ENCODE data around the gene GRK5. TPM values are rescaled to one million over a fixed set of nuclear protein-coding genes. Genes with fewer than 3 reads are reported as not detected.
A peak's percentile ranks its signal among the peaks of the same experiment; 100 is the strongest.

GRK5 gene
- total RNA-seq, 1 donor from 2014 or later: 25.3 TPM

DNA sequence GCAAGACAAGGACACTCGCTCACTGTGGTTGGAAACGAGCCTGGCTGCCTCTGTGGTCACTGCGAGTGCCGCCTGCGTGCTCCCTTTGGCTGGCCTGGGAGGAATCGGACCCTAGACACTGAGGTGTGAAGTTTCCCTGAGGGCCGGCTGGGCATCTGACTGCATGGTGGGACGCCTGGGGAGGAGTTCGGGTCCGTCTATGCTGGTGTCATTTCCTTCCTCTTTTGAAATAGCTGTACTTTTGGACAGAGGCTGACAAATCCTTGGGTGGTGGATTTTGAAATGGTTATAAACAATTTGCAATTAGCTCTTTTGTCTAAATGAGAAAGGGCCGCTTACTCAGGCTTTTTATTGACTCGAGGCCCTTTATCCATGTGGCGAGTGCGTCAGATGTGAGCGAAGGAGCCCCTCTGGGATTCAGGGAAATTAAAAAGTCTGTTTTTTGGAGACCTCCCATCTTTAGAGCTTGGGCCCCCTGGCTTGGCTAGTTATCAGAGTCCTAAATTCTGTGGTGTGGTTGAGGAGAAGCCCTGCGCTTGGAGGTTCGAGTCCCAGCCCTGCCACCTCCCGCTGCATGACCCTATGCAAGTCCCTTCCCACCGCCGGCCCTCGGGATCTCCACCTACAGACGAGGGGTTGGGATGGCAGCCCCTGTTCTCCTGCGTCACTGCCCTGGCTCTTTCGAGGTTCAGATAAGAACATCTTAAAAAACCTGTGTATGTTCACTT lies 188.1 kb downstream of the GRK5 start:
- Mint-ChIP-seq H3K9me3 (peaks cover 8% of the 10 kb centered on the region), H3K27ac (peak overlapping the region; percentile 34), H3K36me3 (ENCODE audit: low read depth) (peaks cover 25% of the 10 kb centered on the region), H3K4me3 (no peak overlapping the region), H3K4me1 (ENCODE audit: low read depth) (peaks cover 42% of the 10 kb centered on the region), H3K27me3 (ENCODE audit: insufficient read depth) (no peaks in the 10 kb centered on the region)
- intact Hi-C loops (cut with micrococcal nuclease): no loop called here
- no peak for DNase-seq (ENCODE audit: low spot score)

DNA sequence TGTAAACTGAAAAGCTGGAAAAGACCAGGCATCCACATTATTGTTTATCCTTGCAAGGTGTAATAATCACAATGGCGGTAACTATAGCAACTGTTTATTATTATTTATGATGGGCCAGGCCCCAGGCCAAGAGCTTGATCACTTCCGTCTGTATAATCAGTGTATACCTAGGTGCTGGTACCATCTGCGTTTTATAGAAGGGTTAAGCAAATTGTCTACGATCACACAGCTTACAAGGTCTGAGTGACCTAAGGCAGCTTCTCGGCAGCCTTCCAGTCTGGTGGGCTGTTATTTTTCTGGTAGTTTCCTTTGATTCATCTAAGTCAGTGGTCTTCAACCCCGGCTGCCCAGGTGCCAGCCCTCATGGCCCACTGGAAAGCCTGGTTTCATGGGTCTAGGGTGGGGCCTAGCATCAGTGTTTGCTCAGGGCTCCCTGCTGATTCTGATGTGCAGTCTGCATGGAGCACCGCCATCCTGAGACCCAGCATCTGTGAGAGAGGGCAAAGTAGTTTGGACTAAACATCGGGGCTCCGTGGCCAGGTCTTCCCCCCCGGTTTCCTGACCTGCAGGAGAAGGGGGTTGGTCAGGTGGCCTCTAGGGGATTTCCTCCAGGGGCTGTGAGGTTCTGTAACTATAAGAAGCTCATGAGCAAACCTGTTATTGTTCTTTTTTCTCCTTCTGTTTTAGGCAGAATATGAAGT lies 188.8 kb downstream of the GRK5 start:
- no peak for DNase-seq (ENCODE audit: low spot score)
- H3K27me3 Mint-ChIP-seq (ENCODE audit: insufficient read depth): no peaks in the 10 kb centered on the region

DNA sequence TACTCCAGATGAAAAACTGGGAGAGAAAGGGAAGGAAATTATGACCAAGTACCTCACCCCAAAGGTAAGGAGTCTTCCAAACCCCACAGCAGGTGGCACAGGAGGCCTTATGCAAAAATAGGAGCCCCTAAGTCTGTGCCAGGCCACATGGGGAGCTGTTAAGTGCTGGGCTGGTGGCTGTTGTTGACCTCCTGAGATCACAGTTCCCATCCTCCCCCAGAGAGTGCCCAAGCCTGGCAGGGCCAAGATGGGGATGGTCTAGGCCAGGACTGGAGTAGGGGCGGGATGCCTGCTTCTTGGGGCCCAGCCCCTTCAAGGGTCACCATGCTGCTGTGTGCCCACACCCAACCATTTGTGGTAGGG lies 189.3 kb downstream of the GRK5 start:
- intact Hi-C loops (cut with micrococcal nuclease): no loop called here
- Mint-ChIP-seq H3K27ac (no peak overlapping the region), H3K4me1 (ENCODE audit: low read depth) (peaks cover 42% of the 10 kb centered on the region), H3K27me3 (ENCODE audit: insufficient read depth) (no peaks in the 10 kb centered on the region), H3K9me3 (peaks cover 8% of the 10 kb centered on the region), H3K36me3 (ENCODE audit: low read depth) (peaks cover 25% of the 10 kb centered on the region), H3K4me3 (no peak overlapping the region)
- no peak for DNase-seq (ENCODE audit: low spot score)

More for the DNA sequence above, 188.8 kb downstream of the GRK5 start:
- H3K27ac Mint-ChIP-seq: peak overlapping the region; percentile 34
- H3K4me1 Mint-ChIP-seq (ENCODE audit: low read depth): peaks cover 42% of the 10 kb centered on the region
- peaks cover 8% of the 10 kb centered on the region for H3K9me3 Mint-ChIP-seq
- peaks cover 25% of the 10 kb centered on the region for H3K36me3 Mint-ChIP-seq (ENCODE audit: low read depth)
- intact Hi-C loops (cut with micrococcal nuclease): no loop called here
- no peak overlapping the region for H3K4me3 Mint-ChIP-seq

DNA sequence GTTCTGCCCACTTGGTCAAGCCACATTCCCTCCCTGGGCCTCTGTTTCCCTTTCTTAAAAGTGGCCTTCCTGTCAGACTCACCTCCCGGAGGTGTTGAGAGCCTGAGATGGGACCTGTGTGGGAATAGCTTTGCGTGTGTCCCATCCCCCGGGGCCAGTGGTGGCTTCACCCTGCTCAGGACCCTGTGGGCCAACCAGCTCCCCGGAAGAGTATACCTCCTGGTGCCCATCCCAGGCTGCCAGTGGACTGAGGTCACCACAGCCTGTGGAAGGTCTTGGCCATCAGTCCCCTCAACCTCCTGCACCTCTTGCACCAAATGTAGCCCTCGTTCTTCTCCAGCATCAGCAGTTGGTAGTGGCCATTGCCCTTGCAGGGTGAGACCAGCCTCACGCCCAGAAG lies 190.0 kb downstream of the GRK5 start:
- Mint-ChIP-seq H3K27me3 (ENCODE audit: insufficient read depth) (no peaks in the 10 kb centered on the region), H3K36me3 (ENCODE audit: low read depth) (peaks cover 25% of the 10 kb centered on the region), H3K4me3 (no peak overlapping the region), H3K9me3 (peaks cover 8% of the 10 kb centered on the region), H3K4me1 (ENCODE audit: low read depth) (peaks cover 42% of the 10 kb centered on the region), H3K27ac (peak overlapping the region; percentile 10)
- intact Hi-C loops (cut with micrococcal nuclease): no loop called here
- no peak for DNase-seq (ENCODE audit: low spot score)

DNA sequence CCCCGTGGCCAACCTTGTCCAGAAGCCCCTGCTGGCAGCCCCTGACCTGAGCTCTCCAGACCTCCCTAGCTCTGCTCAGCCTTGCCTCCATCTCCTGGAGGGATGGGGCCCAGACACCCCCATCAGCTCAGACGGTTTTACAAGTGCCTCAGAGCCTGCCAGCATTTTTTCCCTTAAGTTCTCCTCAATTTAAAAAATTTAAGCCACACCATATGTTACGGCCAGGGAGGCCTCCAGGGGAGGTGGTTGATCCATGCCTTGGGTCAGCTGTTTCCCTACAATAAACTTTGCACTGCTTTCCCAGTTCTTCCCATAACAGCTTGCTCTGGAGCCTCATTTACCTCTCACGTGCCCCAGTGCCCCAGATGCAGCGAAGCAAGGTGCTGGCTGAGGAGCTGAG lies 191.6 kb downstream of the GRK5 start:
- peaks cover 3% of the 10 kb centered on the region for H3K9me3 Mint-ChIP-seq
- no peak overlapping the region for H3K27ac Mint-ChIP-seq
- intact Hi-C loops (cut with micrococcal nuclease): no loop called here
- no peak for DNase-seq (ENCODE audit: low spot score)
- peaks cover 20% of the 10 kb centered on the region for H3K36me3 Mint-ChIP-seq (ENCODE audit: low read depth)
- H3K4me3 Mint-ChIP-seq: no peak overlapping the region
- H3K4me1 Mint-ChIP-seq (ENCODE audit: low read depth): peaks cover 36% of the 10 kb centered on the region
- no peaks in the 10 kb centered on the region for H3K27me3 Mint-ChIP-seq (ENCODE audit: insufficient read depth)

DNA sequence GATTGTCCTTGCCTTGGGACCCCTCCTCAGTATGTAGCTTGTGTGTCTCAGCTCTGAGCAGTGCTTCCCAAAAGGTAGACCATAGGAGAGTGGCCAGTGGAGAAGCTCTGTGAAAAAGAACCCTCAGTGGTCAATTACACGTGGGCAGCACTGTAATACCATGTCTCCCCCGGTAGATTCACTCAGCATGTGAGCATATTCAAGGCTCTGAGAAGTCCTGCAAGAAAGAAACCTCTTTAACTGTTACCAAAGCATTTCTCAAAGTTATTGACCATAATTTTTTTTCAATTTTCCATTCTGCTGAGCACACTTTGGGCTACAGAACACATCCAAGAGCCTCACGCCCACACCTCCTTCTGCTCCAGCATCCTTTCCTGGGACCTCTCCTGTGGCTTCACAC lies 192.1 kb downstream of the GRK5 start:
- Mint-ChIP-seq H3K36me3 (ENCODE audit: low read depth) (peaks cover 17% of the 10 kb centered on the region), H3K27ac (peak overlapping the region; percentile 55), H3K4me3 (no peak overlapping the region), H3K4me1 (ENCODE audit: low read depth) (peaks cover 32% of the 10 kb centered on the region), H3K27me3 (ENCODE audit: insufficient read depth) (no peaks in the 10 kb centered on the region), H3K9me3 (no peaks in the 10 kb centered on the region)
- intact Hi-C loops (cut with micrococcal nuclease): no loop called here
- no peak for DNase-seq (ENCODE audit: low spot score)

DNA sequence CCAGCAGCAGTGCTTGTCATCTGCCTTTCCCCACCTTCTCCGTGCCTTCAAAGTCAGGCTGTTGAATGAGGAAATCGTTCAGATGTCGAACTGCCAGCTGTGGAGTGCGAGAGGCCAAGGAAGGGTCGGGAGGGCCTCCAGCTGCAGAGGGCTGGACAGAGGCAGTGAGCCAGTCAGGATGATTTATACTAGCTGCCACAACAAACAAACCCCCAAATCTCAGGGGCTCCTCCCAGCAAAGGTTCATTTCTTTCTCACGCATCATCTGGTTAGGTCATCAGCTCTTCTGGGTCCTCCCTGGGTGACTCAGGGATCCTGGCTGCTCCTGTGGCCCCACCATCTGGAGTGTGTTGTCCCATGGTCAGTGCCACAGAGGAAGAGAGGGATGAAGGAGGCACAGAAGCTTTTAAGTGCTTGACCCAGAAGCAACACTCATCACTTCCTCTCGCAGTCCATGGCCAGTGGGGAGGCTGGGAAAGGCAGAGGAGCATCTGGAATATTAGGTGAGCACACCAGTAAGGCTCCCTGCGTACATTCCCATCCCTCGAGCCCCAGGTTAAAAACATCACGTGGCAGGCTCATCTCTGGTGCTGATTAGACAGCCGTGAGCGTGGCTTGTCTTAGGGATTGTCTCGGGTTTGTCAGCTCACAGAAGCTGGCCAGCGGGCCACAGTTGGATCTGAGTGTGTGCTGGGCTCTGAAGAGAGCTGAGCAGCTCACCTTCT lies 194.5 kb downstream of the GRK5 start:
- no peak for DNase-seq (ENCODE audit: low spot score)
- Mint-ChIP-seq H3K27ac (no peak overlapping the region), H3K9me3 (no peaks in the 10 kb centered on the region), H3K27me3 (ENCODE audit: insufficient read depth) (no peaks in the 10 kb centered on the region), H3K4me3 (no peak overlapping the region), H3K4me1 (ENCODE audit: low read depth) (peaks cover 11% of the 10 kb centered on the region), H3K36me3 (ENCODE audit: low read depth) (peaks cover 14% of the 10 kb centered on the region)
- intact Hi-C loops (cut with micrococcal nuclease): no loop called here

DNA sequence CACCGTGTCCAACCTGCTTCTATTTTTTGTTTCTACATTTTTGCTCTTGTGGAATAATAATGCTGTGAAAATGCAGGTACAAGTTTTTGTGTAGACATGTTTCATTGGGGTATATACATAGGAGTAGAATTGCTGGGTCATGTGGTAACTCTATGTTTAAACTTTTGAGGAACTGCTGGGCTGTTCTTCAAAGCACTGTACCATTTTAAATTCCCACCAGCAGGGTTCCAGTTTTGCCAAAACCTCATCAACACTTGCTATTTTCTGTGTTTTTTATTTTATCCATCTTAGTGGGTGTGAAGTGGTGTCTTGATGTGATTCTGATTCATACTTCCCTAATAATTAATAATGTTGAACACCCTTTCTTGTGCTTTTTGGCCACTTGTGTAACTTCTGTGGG lies 196.6 kb downstream of the GRK5 start:
- Mint-ChIP-seq H3K36me3 (ENCODE audit: low read depth) (peaks cover 11% of the 10 kb centered on the region), H3K4me3 (no peak overlapping the region), H3K27me3 (ENCODE audit: insufficient read depth) (no peaks in the 10 kb centered on the region), H3K27ac (no peak overlapping the region), H3K4me1 (ENCODE audit: low read depth) (peaks cover 9% of the 10 kb centered on the region), H3K9me3 (no peaks in the 10 kb centered on the region)
- intact Hi-C loops (cut with micrococcal nuclease): no loop called here
- no peak for DNase-seq (ENCODE audit: low spot score)

DNA sequence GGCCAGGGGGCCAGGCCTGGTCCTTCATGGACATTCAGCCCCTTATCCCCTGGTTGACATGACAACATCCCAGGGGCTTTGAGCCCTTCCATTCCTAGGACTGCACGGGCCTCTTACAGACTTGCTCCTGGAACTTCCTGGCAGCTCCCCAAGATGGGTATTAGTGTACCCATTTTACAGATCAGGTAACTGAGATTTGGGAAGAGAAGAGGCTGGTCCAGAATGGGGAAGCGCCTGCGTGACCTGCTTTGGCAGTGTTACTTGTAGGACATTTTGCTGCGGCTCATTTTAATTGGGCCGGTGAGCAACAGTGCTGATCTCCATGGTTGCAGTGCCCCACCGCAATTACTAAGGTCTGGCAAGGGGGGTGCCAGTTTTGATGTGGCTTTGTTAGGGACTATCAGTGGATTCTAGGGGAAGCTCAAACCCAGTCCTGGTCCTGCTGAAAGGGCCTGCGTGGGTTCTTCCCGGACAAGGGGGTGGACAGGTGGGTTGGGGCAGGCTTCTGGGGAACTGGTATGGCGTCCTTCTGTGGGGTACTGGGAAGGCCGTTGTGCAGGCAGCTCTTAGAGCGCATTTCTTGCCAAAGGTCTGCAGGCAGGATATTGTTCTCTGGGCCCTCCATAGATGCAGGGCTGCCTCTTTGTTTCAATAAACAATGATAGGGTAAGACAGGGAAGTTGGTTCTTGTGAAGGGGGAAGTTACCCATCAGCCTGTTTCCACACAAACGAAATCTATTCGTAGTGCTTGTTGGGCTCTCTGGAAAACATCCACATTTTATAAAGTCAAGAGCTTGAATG lies 197.5 kb downstream of the GRK5 start:
- H3K27ac Mint-ChIP-seq: peak overlapping the region; percentile 12
- no peaks in the 10 kb centered on the region for H3K27me3 Mint-ChIP-seq (ENCODE audit: insufficient read depth)
- intact Hi-C loops (cut with micrococcal nuclease): no loop called here
- no peak overlapping the region for H3K4me3 Mint-ChIP-seq
- no peak for DNase-seq (ENCODE audit: low spot score)
- H3K9me3 Mint-ChIP-seq: no peaks in the 10 kb centered on the region
- H3K4me1 Mint-ChIP-seq (ENCODE audit: low read depth): peaks cover 5% of the 10 kb centered on the region
- H3K36me3 Mint-ChIP-seq (ENCODE audit: low read depth): peaks cover 5% of the 10 kb centered on the region

DNA sequence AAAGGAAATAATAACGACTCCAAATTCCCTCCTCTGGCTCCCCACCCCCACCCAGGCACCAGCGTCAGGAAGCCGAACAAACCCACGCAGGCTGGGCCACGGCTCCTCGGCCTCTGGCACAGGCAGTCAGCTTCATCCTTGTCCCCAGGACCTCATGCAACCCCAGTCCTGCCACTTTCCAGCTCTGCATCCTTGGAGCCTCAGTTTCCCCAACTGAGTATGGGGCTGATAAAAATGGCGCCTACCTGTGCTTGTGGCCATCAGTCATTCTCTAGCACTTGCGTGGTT lies 198.1 kb downstream of the GRK5 start:
- intact Hi-C loops (cut with micrococcal nuclease): no loop called here
- no peak overlapping the region for H3K4me3 Mint-ChIP-seq
- no peaks in the 10 kb centered on the region for H3K36me3 Mint-ChIP-seq (ENCODE audit: low read depth)

DNA sequence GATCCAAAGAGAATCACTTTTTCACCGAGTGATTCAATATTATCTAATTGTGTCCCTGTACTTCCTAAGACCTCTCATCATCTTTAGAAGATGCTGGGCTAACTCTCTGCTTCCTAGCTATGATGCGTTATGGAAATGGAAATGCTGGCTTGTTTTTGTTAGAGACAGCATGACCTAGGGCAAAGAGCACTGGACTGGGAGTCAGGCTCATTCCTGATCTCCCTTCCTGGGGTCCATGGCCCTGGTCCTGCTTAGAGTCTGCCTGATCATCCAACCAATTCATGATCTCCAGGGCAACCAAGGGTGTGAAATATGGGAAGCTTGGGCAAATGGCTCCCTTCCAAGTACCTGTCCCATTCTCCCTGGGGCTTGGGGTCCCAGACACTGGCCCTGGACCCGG lies 198.8 kb downstream of the GRK5 start:
- Mint-ChIP-seq H3K27ac (no peak overlapping the region), H3K27me3 (ENCODE audit: insufficient read depth) (no peaks in the 10 kb centered on the region), H3K9me3 (no peaks in the 10 kb centered on the region), H3K4me1 (ENCODE audit: low read depth) (no peaks in the 10 kb centered on the region), H3K4me3 (no peak overlapping the region), H3K36me3 (ENCODE audit: low read depth) (no peaks in the 10 kb centered on the region)
- DNase-seq (ENCODE audit: low spot score): no peak
- intact Hi-C loops (cut with micrococcal nuclease): no loop called here

More for the DNA sequence above, 198.1 kb downstream of the GRK5 start:
- no peaks in the 10 kb centered on the region for H3K9me3 Mint-ChIP-seq
- no peak overlapping the region for H3K27ac Mint-ChIP-seq
- no peaks in the 10 kb centered on the region for H3K27me3 Mint-ChIP-seq (ENCODE audit: insufficient read depth)
- no peak for DNase-seq (ENCODE audit: low spot score)
- no peaks in the 10 kb centered on the region for H3K4me1 Mint-ChIP-seq (ENCODE audit: low read depth)

DNA sequence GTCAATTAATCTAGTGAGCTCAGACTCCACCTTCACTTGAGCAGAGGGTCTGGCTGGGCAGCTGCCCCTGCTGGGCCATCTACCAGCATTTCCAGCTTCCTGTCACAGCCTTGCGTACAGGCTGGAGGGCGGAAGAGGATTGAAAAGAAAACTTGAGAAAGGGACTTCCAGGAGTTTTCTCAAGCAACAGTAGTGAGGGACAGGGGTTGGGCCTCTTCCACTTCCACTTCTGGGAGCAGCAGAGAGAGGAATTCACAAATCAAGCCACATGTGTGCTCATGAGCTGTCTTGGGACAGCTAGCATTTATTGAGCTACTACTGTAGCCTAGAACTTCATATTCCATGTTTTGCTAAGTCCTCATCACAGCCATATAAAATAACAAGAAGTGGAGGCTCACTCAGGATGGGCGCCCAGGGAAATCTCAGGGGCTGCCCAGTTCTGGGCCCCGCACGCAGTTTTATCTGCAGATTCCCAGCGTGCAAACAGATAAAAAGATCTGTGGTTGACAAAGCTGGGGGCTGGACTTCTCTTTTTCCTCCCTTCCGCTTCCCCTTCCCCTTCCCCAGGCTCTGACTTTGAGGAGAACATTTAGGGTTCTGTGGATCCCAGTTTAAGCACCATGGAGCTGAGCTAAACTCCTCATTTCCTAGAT lies 199.4 kb downstream of the GRK5 start:
- Mint-ChIP-seq H3K9me3 (no peaks in the 10 kb centered on the region), H3K4me1 (ENCODE audit: low read depth) (no peaks in the 10 kb centered on the region), H3K27me3 (ENCODE audit: insufficient read depth) (no peaks in the 10 kb centered on the region), H3K4me3 (no peak overlapping the region), H3K36me3 (ENCODE audit: low read depth) (no peaks in the 10 kb centered on the region), H3K27ac (no peak overlapping the region)
- DNase-seq (ENCODE audit: low spot score): no peak
- intact Hi-C loops (cut with micrococcal nuclease): no loop called here

Measured in activated T-helper 1 cell treated with anti-CD3 and anti-CD28 coated beads, Interleukin-12 subunit alpha, Interleukin-12 subunit beta, Interleukin-2, Interleukin-4 antibody, amounts not matched to agents 30 ng/mL and 10 ng/mL and 1 ng/mL, durations not matched to agents 14 hours and 24 hours and 36 hours (primary cell).